ENCODE results near the gene TCF3.
A peak's percentile ranks its signal among the peaks of the same experiment; 100 is the strongest.

TCF3 gene

DNA sequence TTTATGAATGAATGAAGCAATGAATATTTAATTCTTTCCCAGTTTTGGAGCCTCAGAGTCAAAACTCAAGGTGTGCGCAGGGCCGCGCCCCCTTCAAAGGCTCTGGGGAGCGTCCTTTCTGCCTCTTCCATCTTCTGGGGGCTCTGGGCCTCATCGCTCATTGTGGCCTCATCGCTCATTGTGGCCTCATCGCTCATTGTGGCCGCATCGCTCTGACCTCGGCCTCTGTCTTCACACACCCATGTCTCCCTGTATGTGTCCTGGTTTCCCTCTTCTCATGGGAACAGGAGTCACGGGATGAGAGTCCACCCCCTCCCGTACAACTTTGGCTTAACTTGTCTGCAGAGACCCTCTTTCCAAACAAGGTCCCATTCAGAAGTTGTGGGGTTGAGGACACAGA is 81.1 kb downstream of the TCF3 start:
- H3K4me1 ChIP-seq (ENCODE audit: insufficient read depth, low read length), result peaks cover 3% of the 10 kb centered on the region
- H3K27ac ChIP-seq (ENCODE audit: low read depth, low read length), result no peak overlapping the region
- H3K4me3 ChIP-seq (ENCODE audit: low read depth in 1 of 2, low read length in 2 of 2), result no peak overlapping the region
- H3K9ac ChIP-seq (ENCODE audit: low read length), result no peak overlapping the region
- H3K36me3 ChIP-seq (ENCODE audit: insufficient read depth, low read length), result no peaks in the 10 kb centered on the region
- H3K9me3 ChIP-seq (ENCODE audit: low read length), result no peaks in the 10 kb centered on the region
- H3K27me3 ChIP-seq (ENCODE audit: control insufficient read depth in 1 of 2, insufficient read depth in 2 of 2, low read length in 2 of 2), result no peaks in the 10 kb centered on the region

DNA sequence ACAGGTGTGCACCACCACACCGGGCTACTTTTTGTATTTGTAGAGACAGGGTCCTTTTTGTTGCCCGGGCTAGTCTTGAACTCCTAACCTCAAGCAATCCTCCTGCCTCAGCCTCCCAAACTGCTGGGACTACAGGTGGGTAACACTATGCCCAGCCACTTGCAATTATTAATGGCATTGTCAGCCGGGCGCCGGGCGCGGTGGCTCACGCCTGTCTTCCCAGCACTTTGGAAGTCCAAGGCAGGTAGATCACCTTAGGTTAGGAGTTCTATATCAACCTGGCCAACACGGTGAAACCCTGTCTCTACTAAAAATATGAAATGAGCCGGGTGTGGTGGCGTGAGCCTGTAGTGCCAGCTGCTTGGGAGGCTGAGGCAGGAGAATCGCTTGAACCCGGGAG is 81.6 kb downstream of the TCF3 start:
- no peak overlapping the region for H3K4me3 ChIP-seq (ENCODE audit: low read depth in 1 of 2, low read length in 2 of 2)
- H3K9ac ChIP-seq (ENCODE audit: low read length), result no peak overlapping the region
- H3K27me3 ChIP-seq (ENCODE audit: control insufficient read depth in 1 of 2, insufficient read depth in 2 of 2, low read length in 2 of 2), result no peaks in the 10 kb centered on the region

DNA sequence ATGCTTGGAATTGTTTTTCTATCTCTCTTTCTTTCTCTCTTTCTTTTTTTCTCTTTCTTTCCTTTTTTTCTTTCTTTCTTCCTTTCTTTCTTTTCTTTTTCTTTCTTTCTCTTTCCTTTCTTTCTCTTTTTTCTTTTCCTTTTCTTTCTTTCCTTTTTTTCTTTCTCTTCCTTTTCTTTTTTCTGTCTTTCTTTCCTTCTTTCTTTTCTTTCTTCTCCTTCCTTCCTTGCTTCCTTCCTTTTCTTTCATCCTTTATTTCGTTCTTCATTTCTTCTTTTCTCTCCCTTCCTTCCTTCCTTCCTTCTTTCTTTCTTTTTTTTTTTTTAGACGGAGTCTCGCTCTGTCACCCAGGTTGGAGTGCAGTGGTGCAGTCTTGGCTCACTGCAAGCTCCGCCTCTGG is 82.4 kb downstream of the TCF3 start:
- no peaks in the 10 kb centered on the region for H3K27me3 ChIP-seq (ENCODE audit: control insufficient read depth in 1 of 2, insufficient read depth in 2 of 2, low read length in 2 of 2)
- H3K4me3 ChIP-seq (ENCODE audit: low read depth in 1 of 2, low read length in 2 of 2), result no peak overlapping the region
- H3K27ac ChIP-seq (ENCODE audit: low read depth, low read length), result no peak overlapping the region

More for the DNA sequence above, 81.6 kb downstream of the TCF3 start:
- Histone ChIP-seq H3K27ac (ENCODE audit: low read depth, low read length) (no peak overlapping the region), H3K9me3 (ENCODE audit: low read length) (no peaks in the 10 kb centered on the region), H3K4me1 (ENCODE audit: insufficient read depth, low read length) (peaks cover 3% of the 10 kb centered on the region), H3K36me3 (ENCODE audit: insufficient read depth, low read length) (no peaks in the 10 kb centered on the region)

DNA sequence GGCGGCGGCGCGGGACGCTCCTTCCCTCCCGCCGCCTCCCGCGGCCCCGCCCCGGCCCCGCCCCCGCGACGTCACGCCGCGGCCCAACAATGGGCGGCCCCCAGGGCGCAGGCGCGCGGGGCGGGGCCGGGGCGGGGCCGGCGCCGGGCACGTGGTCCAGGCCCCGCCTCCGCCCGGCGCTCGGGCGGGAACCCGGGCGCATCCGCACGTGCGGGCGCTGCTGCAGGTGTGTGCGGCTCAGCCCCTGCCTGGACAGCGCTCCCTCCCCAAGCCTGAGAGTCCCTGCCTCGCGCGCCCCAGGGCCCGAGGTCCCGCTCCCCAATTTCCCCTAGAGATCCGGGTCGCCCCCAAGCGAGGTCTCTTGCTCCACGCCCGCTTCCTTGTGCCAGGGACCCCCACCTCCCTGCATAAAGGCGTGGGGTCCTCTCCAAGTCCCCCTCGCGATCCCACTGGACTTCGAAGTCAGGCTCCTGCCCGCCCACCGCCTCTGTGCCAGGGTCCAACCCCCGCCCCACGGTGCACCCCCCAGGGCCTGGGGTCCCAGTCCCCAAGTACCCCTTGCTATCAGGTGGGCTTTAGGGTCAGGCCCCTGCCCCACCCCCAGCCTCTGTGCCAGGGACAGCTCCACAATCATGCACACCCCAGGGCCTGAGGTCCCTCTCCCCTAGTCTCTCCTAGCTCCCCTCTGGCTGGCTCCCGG is 83.9 kb downstream of the TCF3 start, which contains the start of gene MEX3D:
TSS of gene MEX3D (minus strand) at position 6 of the 700 bp plus-strand sequence. CDS start 267 bp downstream, outside the sequence.
- peak within 1 kb of the TSS; percentile 50 to 86 for H3K4me3 ChIP-seq (ENCODE audit: low read depth in 1 of 2, low read length in 2 of 2)

More for the DNA sequence above, 82.4 kb downstream of the TCF3 start:
- H3K4me1 ChIP-seq (ENCODE audit: insufficient read depth, low read length), result peaks cover 3% of the 10 kb centered on the region
- no peaks in the 10 kb centered on the region for H3K36me3 ChIP-seq (ENCODE audit: insufficient read depth, low read length)
- no peaks in the 10 kb centered on the region for H3K9me3 ChIP-seq (ENCODE audit: low read length)
- no peak overlapping the region for H3K9ac ChIP-seq (ENCODE audit: low read length)

DNA sequence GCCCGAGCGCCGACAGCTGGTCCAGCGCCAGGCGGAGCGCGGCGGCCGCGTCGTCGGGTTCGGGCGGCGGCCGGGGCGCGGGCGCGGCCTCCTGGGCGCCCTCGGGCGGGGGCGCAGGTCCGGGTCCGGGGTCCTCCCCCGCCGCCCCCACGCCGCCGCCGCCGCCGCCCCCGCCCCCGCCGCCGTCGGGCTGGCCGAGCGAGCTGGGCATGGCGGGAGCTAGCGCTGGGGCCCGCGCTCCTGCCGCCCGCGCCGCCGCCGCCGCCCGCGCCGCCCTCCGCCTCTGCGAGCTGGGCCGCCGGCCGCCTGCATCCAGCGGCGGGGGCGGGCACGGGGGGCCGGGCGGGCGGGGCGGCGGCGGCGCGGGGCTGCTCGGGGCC is 84.6 kb downstream of the TCF3 start:
- no peak overlapping the region for H3K9ac ChIP-seq (ENCODE audit: low read length)
- H3K27ac ChIP-seq (ENCODE audit: low read depth, low read length), result no peak overlapping the region
- no peaks in the 10 kb centered on the region for H3K36me3 ChIP-seq (ENCODE audit: insufficient read depth, low read length)
- peaks cover 3% of the 10 kb centered on the region for H3K4me1 ChIP-seq (ENCODE audit: insufficient read depth, low read length)
- H3K27me3 ChIP-seq (ENCODE audit: control insufficient read depth in 1 of 2, insufficient read depth in 2 of 2, low read length in 2 of 2), result no peaks in the 10 kb centered on the region
- no peak overlapping the region for H3K4me3 ChIP-seq (ENCODE audit: low read depth in 1 of 2, low read length in 2 of 2)
- no peaks in the 10 kb centered on the region for H3K9me3 ChIP-seq (ENCODE audit: low read length)

More for the DNA sequence above, 83.9 kb downstream of the TCF3 start, which contains the start of gene MEX3D:
- H3K9me3 ChIP-seq (ENCODE audit: low read length), result no peaks in the 10 kb centered on the region
- H3K27ac ChIP-seq (ENCODE audit: low read depth, low read length), result peak within 1 kb of the TSS; percentile 79
- H3K4me1 ChIP-seq (ENCODE audit: insufficient read depth, low read length), result peaks cover 3% of the 10 kb centered on the region
- H3K27me3 ChIP-seq (ENCODE audit: control insufficient read depth in 1 of 2, insufficient read depth in 2 of 2, low read length in 2 of 2), result no peaks in the 10 kb centered on the region
- no peak within 1 kb of the TSS for H3K9ac ChIP-seq (ENCODE audit: low read length)
- H3K36me3 ChIP-seq (ENCODE audit: insufficient read depth, low read length), result no peaks in the 10 kb centered on the region

DNA sequence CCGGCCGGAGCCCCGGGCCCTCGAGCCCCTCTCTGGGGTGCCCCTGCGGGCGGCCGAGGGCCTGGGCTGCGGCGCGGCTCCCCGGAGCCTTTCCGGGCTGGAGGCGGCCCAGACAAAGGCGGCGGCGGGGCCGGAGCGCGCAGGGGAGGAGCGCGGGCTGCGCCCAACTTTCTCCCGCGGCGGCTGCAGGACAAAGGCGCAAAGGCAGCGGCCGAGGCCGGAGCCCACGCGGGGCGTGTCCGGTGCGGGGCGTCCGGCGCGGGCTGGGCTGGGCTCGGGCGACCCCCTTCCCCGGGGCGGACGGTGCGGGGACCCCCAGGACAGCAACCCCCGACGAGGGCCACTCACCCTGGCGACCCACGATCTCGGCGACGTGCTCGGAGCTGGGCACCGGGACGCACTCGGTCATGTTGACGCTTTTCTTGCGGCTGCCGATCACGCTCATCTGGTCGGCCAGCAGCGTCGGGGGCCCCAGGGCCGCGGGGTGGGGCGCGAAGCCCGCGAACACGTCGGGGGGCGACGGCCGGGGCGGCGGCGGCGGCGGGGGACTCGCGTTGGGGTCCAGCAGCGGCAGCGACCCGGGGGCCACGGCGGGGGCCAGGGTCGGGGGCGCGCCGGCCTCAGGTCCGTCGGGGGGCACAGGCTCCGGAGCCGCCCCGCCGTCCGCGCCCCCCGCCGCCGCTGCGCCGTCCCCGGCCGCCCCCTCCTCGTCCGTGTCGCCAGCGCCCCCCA is 85.1 kb downstream of the TCF3 start:
- Histone ChIP-seq H3K36me3 (ENCODE audit: insufficient read depth, low read length) (no peaks in the 10 kb centered on the region), H3K27ac (ENCODE audit: low read depth, low read length) (peak overlapping the region; percentile 79), H3K4me3 (ENCODE audit: low read depth in 1 of 2, low read length in 2 of 2) (peak overlapping the region; percentile 50 to 86), H3K9me3 (ENCODE audit: low read length) (no peaks in the 10 kb centered on the region), H3K27me3 (ENCODE audit: control insufficient read depth in 1 of 2, insufficient read depth in 2 of 2, low read length in 2 of 2) (no peaks in the 10 kb centered on the region), H3K4me1 (ENCODE audit: insufficient read depth, low read length) (peaks cover 3% of the 10 kb centered on the region), H3K9ac (ENCODE audit: low read length) (no peak overlapping the region)

DNA sequence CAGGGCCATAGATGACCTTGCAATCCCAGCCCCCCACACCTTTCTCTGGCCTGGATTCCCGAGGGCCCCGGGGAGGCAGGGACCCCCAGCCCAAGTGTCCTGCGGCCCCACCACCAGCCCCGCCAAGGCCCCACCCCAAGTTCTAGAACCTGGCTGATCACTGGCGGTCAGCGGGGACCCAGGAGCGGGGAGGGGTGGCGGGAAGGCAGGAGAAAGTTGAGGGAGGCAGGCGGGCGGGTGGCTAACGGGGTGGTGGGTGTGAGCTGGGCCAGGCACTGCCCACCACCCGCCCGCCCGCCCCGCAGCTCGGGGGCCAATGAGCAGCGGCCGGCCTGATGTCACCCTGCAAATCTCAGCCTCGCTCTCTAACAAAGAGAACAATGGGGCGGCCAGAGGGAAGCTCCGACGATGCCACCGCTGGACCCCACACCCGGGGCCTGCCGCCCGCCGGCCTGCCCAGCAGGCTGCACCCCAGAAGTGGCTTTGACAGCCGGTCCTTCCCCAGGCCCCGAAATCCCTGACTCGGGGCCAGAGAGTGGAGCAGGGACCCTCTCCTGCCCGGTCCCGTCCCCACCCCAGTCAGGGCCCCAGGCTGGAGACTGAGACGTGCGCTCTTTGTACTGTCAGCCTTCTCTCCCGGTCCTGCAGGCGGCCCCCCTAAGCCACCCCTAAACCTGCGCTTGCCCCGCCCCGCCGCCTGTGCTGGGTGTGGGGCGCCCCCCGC is 85.9 kb downstream of the TCF3 start:
- Histone ChIP-seq H3K4me3 (ENCODE audit: low read depth in 1 of 2, low read length in 2 of 2) (peak overlapping the region; percentile 50 to 86), H3K36me3 (ENCODE audit: insufficient read depth, low read length) (no peaks in the 10 kb centered on the region), H3K9me3 (ENCODE audit: low read length) (no peaks in the 10 kb centered on the region), H3K27me3 (ENCODE audit: control insufficient read depth in 1 of 2, insufficient read depth in 2 of 2, low read length in 2 of 2) (no peaks in the 10 kb centered on the region), H3K4me1 (ENCODE audit: insufficient read depth, low read length) (peaks cover 3% of the 10 kb centered on the region), H3K9ac (ENCODE audit: low read length) (peak overlapping the region; percentile 27), H3K27ac (ENCODE audit: low read depth, low read length) (peak overlapping the region; percentile 79)

DNA sequence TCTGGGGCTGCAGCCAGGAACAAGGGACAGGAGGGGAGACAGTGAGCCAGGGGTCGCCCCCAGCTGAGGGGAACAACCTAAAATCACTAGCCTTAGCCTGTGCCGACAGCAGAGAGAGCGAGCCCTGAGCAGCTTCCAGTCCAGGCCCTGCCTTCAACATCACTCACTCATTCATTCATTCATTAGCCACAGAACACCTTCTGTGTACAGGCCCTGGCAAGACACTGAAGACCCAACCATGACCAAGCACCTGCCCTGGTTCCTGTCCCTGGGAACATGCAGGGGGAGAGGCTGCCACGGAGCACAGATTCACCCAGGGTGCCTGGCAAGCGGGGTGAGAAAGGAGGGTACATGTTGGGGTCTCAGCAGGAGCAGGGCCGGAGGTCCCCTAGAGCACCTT is 89.2 kb downstream of the TCF3 start:
- Histone ChIP-seq H3K4me3 (ENCODE audit: low read depth in 1 of 2, low read length in 2 of 2) (no peak overlapping the region), H3K9ac (ENCODE audit: low read length) (no peak overlapping the region), H3K27ac (ENCODE audit: low read depth, low read length) (no peak overlapping the region), H3K4me1 (ENCODE audit: insufficient read depth, low read length) (no peaks in the 10 kb centered on the region), H3K9me3 (ENCODE audit: low read length) (no peaks in the 10 kb centered on the region), H3K27me3 (ENCODE audit: control insufficient read depth in 1 of 2, insufficient read depth in 2 of 2, low read length in 2 of 2) (no peaks in the 10 kb centered on the region), H3K36me3 (ENCODE audit: insufficient read depth, low read length) (no peaks in the 10 kb centered on the region)

DNA sequence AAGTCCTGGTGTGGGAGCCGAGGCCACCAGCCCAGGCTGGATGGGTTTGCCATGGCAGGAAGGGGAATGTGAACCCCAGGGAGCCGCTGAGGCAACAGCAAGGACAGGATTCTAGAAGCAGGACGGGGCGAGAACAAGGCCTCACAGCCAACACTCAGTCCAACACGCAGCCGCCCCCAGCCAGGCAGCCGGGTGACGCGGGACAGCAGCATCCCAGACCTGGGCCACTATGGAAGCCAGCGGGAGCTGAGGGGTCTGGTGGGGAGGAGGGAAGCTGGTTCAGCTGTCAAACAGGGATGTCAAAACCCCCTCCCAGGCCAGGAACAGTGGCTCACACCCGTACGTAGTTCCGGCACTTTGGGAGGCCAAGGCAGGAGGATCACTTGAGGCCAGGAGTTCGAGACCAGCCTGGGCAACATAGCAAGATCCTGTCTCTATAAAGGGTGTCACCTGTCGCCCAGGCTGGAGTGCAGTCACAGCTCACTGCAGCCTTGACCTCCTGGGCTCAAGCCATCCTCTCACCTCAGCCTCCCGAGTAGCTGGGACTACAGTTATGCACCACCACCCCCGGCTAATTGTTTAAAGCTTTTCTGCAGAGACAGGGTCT is 91.1 kb downstream of the TCF3 start:
- Histone ChIP-seq H3K4me1 (ENCODE audit: insufficient read depth, low read length) (no peaks in the 10 kb centered on the region), H3K27ac (ENCODE audit: low read depth, low read length) (no peak overlapping the region), H3K27me3 (ENCODE audit: control insufficient read depth in 1 of 2, insufficient read depth in 2 of 2, low read length in 2 of 2) (no peaks in the 10 kb centered on the region), H3K4me3 (ENCODE audit: low read depth in 1 of 2, low read length in 2 of 2) (no peak overlapping the region), H3K9ac (ENCODE audit: low read length) (no peak overlapping the region), H3K9me3 (ENCODE audit: low read length) (no peaks in the 10 kb centered on the region), H3K36me3 (ENCODE audit: insufficient read depth, low read length) (no peaks in the 10 kb centered on the region)

DNA sequence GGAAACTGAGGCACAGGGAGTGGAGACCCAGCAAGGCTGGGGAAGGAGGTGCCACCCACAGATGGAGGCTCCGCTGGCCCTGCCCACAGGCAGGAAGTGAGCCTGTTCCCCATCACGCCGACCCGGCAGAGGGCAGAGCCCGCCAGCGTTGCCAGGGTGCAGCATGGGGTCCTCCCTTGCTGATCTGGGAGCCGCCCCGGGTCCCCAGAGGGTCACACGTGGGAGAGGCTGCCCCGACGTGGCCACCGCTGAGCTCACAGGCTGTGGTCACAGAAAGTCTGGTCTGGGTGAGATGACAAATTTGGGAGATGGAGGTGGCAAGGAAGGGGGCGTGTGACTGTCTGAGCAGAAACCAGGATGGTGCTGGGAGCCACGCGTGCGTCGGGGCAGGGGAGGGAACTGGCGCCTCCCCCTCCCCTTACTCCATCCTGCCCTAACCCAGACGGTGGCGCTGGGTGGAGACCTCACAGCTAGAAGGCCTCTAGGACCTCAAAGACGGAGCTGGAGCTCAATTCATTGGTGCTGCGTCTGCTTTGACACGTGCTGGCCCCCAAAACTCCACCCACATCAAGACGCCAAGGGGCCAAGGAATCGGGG is 92.0 kb downstream of the TCF3 start:
- no peaks in the 10 kb centered on the region for H3K9me3 ChIP-seq (ENCODE audit: low read length)
- no peaks in the 10 kb centered on the region for H3K36me3 ChIP-seq (ENCODE audit: insufficient read depth, low read length)
- H3K4me3 ChIP-seq (ENCODE audit: low read depth in 1 of 2, low read length in 2 of 2), result no peak overlapping the region
- no peak overlapping the region for H3K27ac ChIP-seq (ENCODE audit: low read depth, low read length)
- H3K9ac ChIP-seq (ENCODE audit: low read length), result no peak overlapping the region
- H3K27me3 ChIP-seq (ENCODE audit: control insufficient read depth in 1 of 2, insufficient read depth in 2 of 2, low read length in 2 of 2), result no peaks in the 10 kb centered on the region
- no peaks in the 10 kb centered on the region for H3K4me1 ChIP-seq (ENCODE audit: insufficient read depth, low read length)
